Endothelial cell (in vitro differentiated cells): ENCODE results near the gene PRSS57. TPM values are rescaled to one million over a fixed set of nuclear protein-coding genes. Genes with fewer than 3 reads are reported as not detected.

Experiments
- DNase-seq: peaks from one replicate; pipeline ENCODE4 v3.0.0; 2021; ENCODE audit warnings: low spot score
- H3K27ac Mint-ChIP-seq: one replicate; pipeline ENCODE4 v1.8.0; 2021; ENCODE audit warnings: mixed read lengths, inconsistent platforms; ENCODE audit not compliant: unreplicated experiment
- H3K27me3 Mint-ChIP-seq: one replicate; pipeline ENCODE4 v1.8.0; 2021; ENCODE audit warnings: mild to moderate bottlenecking, moderate library complexity, mixed read lengths, inconsistent platforms; ENCODE audit not compliant: unreplicated experiment
- H3K36me3 Mint-ChIP-seq: one replicate; pipeline ENCODE4 v1.8.0; 2021; ENCODE audit warnings: mild to moderate bottlenecking, low read depth, mixed read lengths, inconsistent platforms; ENCODE audit not compliant: unreplicated experiment
- H3K4me1 Mint-ChIP-seq: one replicate; pipeline ENCODE4 v1.8.0; 2021; ENCODE audit warnings: mild to moderate bottlenecking, mixed read lengths, inconsistent platforms; ENCODE audit not compliant: unreplicated experiment
- H3K4me3 Mint-ChIP-seq: one replicate; pipeline ENCODE4 v1.8.0; 2021; ENCODE audit warnings: mild to moderate bottlenecking, mixed read lengths, inconsistent platforms; ENCODE audit not compliant: unreplicated experiment
- H3K9me3 Mint-ChIP-seq: one replicate; pipeline ENCODE4 v1.8.0; 2021; ENCODE audit warnings: mixed read lengths, inconsistent platforms; ENCODE audit not compliant: unreplicated experiment
- CTCF ChIP-seq: fragments of 200-600 bp; sonication (generic); IDR thresholded peaks from one replicate; pipeline ENCODE4 v1.5.0; 2021; ENCODE audit warnings: antibody characterized with exemption; ENCODE audit not compliant: unreplicated experiment
- total RNA-seq: library from RNA; stranded (reverse); fragmentation: NEBNext Ultra II Directional; extraction: Animal tissue kit (Norgen Biotek cat#: 25700); gene quantifications from one replicate; pipeline ENCODE4 v1.2.1, GENCODE V29; 2021; ENCODE audit not compliant: unreplicated experiment

PRSS57 gene
- total RNA-seq, 1 donor from 2014 or later: not detected

GRCh38 chr19:644363-644762 is 50.9 kb downstream of the PRSS57 start:
- Mint-ChIP-seq H3K27me3 (peaks cover 4% of the 10 kb centered on the region), H3K4me1 (no peaks in the 10 kb centered on the region), H3K4me3 (no peak overlapping the region), H3K36me3 (no peaks in the 10 kb centered on the region), H3K27ac (no peak overlapping the region), H3K9me3 (no peaks in the 10 kb centered on the region)
- DNase-seq: no peak
- no peak for TF ChIP-seq CTCF

GRCh38 chr19:643736-644135 is 51.5 kb downstream of the PRSS57 start:
- no peak for DNase-seq
- Mint-ChIP-seq H3K4me3 (no peak overlapping the region), H3K36me3 (no peaks in the 10 kb centered on the region), H3K4me1 (no peaks in the 10 kb centered on the region), H3K27me3 (peaks cover 7% of the 10 kb centered on the region), H3K9me3 (no peaks in the 10 kb centered on the region), H3K27ac (no peak overlapping the region)
- TF ChIP-seq CTCF: no peak

- TF ChIP-seq CTCF: no peak
- Mint-ChIP-seq H3K9me3 (no peaks in the 10 kb centered on the region), H3K36me3 (no peaks in the 10 kb centered on the region), H3K27me3 (peaks cover 9% of the 10 kb centered on the region), H3K4me3 (no peak overlapping the region), H3K4me1 (no peaks in the 10 kb centered on the region), H3K27ac (no peak overlapping the region)
- DNase-seq: no peak
Measured at GRCh38 chr19:642767-643727, 52.2 kb downstream of the PRSS57 start.

GRCh38 chr19:641702-642101 is 53.5 kb downstream of the PRSS57 start:
- Mint-ChIP-seq H3K27me3 (peaks cover 18% of the 10 kb centered on the region), H3K27ac (no peak overlapping the region), H3K4me1 (no peaks in the 10 kb centered on the region), H3K36me3 (no peaks in the 10 kb centered on the region), H3K9me3 (no peaks in the 10 kb centered on the region), H3K4me3 (no peak overlapping the region)
- no peak for DNase-seq
- no peak for TF ChIP-seq CTCF

GRCh38 chr19:640606-641189 is 54.6 kb downstream of the PRSS57 start:
- no peak overlapping the region for H3K27ac Mint-ChIP-seq
- H3K27me3 Mint-ChIP-seq: peaks cover 18% of the 10 kb centered on the region
- no peak for TF ChIP-seq CTCF
- H3K9me3 Mint-ChIP-seq: no peaks in the 10 kb centered on the region
- no peak for DNase-seq
- no peaks in the 10 kb centered on the region for H3K36me3 Mint-ChIP-seq
- no peak overlapping the region for H3K4me3 Mint-ChIP-seq
- no peaks in the 10 kb centered on the region for H3K4me1 Mint-ChIP-seq
